NCI-H510A treated with DMSO at 0.1 percent for 48 hours (cell line): ENCODE results near the gene HNRNPM.
A peak's percentile ranks its signal among the peaks of the same experiment; 100 is the strongest.

ENCODE experiments used
- DNase-seq: peaks from one replicate; lab custom pipeline; 2025; lab: John Stamatoyannopoulos, UW

Gene HNRNPM

DNA sequence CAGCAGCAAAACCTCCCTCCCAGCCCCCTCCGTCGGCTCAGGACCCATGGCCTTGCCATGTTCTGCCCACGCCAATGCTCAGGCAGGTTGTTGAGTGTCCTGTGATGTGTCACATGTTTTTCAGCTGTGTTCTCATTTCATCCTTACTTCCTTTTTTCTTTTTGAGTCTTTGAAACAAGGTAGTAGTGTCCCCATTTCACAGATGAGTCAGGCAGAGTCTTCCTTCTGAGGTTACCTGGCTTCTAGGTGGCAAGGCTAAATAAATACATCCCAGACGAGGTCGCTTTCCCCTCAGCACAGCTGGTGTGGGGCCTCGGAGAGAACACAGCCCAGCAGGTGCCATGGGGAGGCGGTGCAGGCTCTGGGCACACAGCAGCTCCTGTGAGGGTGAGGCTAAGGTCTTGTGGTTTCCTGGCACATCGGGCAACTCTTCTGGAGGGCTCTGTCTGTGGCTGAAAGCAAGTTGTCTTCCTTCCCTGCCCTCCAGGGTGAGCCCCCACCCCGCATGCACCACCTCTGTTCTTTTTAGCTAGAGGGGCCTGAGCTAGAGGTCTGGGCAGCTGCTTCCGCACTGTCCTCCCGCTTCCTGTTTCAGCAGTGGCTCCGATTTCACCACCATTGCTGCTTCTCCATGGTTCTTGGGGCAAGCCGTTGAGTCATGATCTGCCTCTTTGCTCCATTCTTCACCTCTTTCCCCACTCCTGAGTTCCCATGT lies 42.5 kb downstream of the HNRNPM start:
- no peak for DNase-seq

DNA sequence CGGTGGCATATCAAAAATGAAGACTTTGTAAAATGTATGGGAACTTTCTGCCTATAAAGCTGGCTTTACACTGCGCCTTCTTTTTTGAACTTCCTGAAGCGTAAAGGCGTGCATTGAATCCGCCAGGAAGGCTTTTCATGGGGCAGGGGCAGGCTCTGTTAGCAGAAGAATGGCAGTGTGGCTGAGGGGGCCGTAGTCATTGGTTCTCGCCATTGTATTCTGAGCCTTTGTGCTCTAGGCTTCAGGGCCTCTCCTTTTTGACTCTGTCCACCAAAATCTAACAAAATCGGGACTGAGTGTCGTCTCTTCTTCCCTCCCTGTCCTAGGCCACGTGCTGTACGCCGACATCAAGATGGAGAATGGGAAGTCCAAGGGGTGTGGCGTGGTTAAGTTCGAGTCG lies 43.6 kb downstream of the HNRNPM start:
- no peak for DNase-seq

DNA sequence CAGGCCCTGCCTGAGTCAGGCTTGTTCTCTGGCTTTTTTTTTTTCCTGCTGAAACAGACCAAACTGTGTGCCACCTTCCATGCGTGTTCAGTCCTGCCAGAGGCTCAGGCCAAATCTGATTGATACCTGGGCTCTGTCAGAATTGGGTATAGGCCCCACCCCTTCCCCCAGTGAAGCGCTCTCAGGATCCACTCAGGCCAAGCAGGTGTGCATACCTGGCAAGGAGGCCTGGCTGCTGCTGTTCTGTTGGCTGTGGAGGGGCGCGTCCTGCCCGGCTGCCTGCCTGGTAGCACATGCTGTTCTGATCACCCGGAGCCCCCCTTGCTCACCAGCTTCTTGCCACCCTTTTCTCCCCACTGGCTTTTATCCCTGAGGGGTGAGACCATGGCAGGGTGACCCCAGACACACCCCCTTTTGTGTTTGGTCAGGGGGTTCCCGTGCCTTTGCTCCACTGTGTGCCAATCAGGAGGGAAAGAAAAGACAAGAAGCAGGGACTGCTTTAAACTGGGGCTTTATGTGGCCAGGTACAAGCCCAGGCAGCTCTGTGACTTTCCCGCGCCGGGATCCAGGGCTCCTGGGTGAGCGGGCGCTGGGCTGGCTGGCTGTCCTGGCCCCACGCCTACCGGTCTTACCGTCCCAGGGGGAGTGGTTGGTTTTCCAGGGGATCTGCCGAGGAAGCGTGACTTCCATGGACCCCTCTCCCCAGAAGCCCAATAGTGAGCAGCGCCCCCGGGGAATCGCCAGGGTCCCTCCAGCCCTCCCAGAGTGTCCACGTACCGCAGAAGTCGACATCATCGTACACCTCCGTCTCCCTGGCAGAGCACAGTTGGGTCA lies 45.0 kb downstream of the HNRNPM start:
- DNase-seq, result peak; percentile 52

DNA sequence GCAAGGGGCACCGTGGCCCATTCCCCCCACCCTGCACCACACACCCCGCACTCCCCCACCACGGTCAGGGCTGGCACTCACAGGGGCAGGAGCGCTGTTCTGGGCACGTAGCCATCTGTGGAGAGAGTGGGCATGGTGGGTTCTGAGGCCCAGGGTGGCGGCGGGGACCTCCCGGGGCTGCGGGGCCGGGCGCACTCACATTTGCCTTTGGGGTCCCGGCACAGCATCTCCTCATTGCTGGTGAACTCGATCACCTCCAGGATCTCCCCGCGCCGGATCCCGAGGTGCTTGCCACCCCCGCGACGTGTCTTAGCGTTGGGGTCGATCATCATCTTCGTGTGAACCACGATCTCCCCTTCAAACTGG lies 45.6 kb downstream of the HNRNPM start:
- DNase-seq, result no peak

DNA sequence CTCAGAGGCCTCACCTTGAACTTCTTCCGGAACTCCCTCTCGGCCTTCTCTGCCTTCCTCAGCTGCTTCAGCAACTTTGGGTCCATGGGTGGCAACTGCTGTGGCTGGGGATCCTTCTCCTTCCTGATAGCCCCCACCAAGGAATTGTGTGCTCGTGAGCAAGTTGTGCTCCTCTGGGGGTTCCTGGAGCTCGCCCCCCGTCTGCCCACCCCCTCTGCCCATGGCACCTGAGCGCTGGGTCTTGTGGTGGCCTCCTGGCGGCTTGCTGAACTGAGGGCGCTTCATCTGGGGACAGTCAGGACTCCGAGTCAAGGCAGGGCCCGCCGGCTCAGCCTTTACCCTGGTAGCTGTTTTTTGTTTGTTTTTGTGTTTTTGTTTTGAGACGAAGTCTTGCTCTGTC lies 46.1 kb downstream of the HNRNPM start:
- DNase-seq, result no peak

DNA sequence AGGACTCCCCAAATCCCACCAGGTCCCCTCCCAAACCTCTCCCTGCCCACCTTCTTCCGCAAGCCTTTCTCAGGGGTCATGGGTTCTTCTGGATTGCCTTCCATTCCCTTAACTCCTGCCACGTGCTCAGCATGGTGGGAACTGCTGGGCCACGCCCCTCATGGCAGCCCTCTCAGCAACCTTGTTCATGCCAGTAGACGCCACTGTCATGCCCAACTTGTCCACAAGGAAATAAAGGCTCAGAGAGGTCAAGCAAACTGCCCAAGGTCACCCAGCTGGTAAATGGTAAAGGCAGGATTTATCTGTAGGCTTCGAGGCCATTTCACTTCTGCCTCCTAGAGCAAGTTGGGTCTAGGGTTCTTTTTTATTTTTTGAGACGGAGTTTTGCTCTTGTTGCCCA lies 46.8 kb downstream of the HNRNPM start:
- DNase-seq, result no peak

DNA sequence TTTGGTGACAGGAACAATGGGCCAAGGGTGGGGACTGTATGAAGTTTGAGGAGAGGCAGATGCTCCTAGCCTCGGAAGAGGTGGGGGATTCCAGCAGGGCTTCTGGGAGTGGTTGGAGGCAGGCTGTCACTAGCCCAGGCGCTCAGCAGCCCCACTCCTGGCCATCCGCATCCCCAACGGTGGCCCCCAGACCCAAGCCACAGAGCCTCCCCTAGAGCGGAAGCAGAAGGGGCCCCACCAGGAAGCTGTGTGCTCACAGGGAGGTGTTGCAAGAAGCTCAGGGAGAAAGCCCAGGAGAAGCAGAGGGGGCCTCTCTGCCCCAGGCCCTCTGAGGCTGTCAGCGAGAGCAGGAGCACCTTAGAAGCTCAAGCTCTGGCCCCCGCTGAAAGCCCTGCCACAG lies 49.4 kb downstream of the HNRNPM start:
- no peak for DNase-seq

DNA sequence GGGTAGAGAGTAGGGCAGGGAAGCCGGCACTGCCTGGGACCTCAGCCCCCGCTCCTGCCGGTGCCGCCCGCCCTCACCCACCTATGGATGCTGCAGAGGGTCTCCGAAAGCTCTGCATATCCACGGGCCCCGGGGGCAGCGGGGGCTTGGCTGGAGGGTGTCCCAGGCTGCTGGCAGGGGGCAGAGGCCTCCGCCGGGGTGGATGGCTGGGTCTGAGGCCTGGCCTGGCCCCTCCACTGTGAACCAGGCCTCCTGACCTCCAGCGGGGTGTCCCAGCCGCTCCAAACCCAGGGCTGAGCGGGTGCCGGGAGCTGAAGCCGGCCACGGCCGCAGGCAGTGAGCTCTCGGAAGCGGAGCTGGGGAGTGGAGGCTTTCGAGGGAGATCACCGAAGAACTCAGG lies 53.5 kb downstream of the HNRNPM start:
- no peak for DNase-seq

DNA sequence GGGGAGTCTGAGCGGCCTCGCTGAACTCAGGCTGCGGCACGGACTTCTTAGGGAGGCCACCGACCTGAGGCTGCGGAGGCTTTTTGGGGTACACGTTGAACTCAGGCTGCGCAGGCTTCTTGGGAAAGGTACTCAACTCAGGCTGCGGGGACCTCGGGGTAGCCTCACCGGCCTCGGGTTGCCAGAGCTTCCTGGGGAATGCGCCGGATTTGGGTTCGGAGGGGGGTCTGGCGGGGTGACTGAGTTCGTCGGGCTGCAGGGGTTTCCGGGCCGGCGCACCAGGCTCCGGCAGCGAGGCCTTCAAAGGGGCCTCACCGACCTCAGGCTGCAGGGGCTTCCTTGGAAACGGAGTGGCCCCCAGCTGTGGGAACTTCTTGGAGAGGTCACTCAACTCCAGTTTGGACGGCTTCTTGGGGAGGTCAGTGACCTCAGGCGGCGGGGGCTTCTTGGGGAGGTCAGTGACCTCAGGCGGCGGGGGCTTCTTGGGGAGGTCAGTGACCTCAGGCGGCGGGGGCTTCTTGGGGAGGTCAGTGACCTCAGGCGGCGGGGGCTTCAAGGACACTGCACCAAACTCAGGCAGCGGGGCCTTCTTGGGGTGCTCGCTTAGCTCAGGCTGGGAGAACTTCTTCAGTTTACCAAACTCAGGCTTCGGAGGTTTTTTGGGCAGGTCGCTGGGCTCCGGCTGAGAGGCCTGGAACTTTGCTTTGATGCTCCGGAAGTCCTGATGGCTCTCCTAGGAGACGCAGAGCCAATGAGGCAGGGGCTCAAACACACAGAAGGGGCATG lies 54.5 kb downstream of the HNRNPM start:
- DNase-seq, result no peak

DNA sequence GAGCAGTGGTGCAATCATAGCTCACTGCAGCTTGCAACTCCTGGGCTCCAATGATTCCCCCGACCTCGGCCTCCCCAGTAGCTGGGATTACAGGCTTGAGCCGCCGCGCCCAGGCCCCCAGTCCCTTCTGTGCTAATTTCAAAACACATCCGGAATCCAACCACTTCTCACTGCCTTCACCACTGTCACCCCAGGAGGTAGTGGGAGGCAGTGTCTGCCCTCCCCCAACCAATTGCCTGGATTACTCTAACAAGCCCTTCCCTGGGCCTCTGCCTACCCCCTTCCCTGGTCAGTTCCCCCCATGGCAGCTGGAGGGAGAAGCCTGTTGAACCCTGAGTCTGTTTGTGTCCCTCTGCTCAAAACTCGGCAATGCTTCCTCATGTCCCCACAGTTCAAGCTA lies 55.4 kb downstream of the HNRNPM start:
- DNase-seq, result no peak

DNA sequence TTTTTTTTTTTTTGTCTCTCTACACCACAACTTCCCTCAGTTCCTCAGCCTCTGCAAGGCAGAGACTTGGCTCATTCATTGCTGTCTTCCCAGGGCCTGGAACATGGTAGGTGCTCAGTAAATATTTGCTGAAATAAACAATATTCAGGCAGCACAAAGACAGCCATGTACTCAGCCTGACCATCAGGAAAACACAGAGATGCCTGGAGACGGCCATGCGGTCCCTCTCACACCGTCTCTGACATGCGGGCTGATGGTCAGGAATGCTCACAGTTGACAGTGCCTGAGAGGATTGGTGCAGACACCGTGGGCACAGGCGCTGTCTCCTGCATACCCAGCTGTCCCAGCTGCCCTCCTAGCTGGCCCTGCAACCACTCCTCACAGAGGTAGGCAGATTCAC lies 56.7 kb downstream of the HNRNPM start:
- no peak for DNase-seq

DNA sequence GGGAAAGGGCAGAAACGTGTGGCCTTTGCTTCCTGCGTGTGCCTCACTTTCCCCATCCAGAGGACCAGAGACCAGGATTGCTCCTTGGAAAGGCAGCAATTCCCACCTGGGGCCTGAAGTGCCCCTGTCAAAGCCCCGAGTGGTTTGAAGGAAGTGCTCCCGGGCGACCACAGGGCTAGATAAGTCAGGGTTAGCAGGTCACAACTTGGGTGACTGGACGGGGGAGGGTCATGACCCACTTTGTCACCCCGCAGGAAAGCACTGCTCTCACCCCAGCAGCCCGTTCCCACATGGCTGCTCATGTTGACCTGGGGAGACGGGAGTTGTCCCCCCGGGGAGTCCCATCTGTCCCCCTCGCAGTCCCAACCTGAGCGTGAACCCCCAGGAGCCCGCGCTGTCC lies 57.2 kb downstream of the HNRNPM start:
- no peak for DNase-seq

DNA sequence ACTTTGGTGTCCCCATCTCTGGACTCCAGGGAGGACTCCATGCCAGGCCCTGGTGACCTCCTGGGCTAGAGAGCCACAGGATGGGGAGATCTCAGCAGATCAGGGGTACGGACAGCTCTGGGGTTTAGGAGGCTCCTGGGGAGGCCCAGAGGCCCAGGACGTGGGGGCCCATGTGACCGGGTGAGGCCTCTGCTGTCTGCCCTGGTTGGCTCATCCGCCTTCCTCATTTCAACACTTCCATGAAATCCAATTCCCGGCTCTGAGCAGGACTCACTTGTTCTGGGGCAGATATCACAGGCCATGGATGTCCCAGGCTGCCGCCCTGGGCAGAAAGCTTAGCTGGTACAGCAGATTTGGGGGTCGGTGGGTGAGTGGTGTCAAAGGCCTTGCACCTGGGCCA lies 58.7 kb downstream of the HNRNPM start:
- DNase-seq, result no peak

DNA sequence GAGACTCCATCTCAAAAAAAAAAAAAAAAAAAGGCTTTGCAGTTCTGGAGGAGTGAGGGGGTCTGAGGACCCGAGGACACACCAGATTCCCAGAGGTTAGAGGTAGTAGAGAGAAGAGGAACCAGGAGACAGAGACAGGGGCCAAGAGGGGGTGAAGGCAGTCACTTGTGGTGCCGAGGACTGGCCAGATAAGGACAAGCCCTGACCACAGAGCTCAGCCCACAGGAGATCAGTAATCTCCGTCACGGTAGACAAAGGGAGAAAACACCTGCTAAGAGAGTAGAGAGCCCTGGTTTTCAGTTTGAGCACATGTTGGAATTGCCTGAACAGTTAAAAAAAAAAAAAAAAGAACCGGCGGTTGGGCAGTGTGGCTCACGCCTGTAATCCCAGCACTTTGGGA lies 59.4 kb downstream of the HNRNPM start:
- no peak for DNase-seq

DNA sequence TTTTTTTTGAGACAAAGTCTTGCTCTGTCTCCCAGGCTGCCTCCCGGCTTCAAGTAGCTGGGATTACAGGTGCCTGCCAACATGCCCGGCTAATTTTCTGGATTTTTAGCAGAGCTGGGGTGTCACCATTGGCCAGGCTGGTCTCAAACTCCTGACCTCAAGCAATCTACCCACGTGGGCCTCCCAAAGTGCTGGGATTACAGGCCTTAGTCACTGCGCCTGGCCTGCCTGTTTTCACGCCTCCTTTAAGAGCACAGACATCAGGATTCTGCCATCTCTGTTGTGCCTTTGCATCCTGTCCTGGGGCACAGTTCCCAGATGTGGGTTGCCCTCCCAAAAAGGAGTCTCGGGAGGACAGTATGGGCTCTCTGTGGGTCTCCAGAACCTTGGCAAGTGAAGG lies 60.1 kb downstream of the HNRNPM start:
- no peak for DNase-seq

DNA sequence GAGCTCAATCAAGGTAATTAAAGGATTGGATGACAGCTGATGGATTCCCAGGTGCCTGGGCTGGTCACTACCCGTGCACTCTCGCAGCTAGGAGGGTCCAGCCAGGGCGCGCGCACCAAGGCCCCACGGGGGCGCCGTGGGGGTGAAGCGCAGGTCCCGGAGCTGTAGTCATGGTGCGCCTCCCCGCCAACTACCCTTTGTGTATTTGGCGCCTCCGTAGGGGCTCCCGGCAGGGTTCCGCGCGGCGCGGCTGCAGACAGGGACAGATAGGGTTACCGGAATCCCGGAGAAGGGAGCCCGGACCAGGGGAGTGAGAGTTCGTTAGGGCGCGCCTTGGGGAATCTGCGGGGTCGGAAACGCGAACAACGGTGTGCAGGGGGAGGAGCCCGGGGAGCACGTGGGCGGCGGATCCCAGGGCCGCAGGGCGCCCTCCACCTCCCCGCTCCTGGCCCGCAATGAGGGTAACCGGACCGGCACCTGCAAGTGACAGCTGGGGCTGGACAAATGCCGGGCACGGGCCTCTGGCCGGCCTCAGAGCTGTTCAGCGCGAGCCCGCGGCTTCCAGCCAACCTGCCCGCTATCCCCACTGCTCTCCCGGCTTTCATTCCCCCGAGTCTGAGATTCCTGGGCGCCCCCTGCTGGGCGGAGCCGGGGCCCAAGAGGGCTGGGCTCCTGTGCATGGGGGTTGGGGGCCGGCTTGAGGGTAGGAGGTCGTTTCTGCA lies 61.1 kb downstream of the HNRNPM start:
- peak; percentile 62 for DNase-seq

DNA sequence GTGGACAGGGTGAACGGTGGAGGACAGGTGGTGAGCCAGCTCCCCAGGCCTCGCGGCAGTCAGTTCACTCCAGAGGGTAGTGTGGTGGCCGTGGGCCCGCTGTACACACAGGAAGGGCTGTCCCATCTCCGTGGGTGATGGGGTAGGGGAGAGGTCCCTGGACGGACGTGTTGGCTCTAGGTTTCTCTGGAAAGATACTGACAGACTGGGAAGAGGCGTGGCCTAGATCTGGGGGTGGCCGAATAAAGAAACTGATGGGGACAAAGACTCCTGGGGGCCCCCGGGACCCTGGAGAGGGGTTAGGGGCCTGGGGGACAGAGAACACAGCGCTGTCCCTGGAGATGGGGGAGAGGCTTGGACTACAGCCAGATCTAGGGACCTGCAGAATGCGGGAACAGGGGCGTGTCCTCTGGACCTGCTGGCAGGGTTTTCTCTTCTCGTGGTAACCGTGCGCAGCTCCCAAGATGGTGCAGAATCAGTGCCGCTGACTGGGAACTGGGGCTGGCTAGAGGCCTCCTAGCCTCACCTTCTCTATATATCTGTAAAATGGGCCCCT lies 61.7 kb downstream of the HNRNPM start:
- DNase-seq, result peak; percentile 55

DNA sequence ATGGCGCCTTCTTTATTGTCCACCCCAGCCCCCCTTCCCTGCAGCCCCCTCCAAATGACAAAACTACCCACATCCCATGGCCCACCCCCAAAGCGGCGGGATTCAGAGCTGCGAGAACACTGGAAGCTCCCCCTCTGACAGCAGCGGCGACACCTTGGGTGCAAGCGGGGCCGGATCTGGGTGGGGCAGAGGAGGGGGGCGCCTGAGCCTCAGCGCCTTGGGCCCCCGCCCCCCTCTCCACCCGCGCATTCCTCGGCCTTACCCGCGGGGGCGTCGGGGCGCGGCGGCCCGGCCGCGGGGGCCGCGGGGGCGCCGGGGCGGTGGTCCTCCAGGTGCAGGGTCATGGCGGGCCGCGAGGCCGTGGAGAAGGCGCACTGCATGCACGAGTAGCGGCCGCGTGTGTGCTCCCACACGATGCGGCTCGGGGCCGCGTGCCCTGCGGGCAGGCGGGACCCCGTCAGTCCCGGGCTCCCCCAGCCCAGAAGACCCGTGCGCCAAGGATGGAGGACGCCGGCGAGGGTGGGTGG lies 65.9 kb downstream of the HNRNPM start:
- DNase-seq, result no peak

DNA sequence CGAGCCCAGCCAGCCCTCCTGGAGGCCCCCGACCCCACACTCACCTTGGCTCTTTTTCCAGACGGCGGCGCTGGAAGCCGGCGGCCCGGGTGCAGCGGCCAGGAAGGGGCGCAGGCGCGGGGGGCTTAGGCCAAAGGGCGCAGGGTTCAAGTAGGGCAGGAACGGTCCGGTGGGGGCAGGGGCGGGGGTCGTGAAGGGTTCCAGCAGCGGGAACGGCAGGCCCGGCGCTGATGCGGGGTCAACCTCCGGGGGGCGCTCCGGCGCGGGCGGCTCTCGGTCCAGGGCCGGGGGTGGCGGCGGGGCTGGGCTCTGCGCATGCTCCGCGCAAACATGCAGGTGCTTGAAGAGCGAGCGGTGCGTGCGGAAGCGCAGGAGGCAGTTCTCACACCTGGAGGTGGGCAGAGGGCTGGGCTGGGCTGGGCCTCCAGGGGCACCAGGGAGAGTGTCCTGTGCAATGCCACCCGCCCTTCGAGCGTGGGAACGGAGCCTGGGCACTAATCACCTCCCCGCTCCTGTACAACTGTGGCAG lies 66.9 kb downstream of the HNRNPM start:
- no peak for DNase-seq

DNA sequence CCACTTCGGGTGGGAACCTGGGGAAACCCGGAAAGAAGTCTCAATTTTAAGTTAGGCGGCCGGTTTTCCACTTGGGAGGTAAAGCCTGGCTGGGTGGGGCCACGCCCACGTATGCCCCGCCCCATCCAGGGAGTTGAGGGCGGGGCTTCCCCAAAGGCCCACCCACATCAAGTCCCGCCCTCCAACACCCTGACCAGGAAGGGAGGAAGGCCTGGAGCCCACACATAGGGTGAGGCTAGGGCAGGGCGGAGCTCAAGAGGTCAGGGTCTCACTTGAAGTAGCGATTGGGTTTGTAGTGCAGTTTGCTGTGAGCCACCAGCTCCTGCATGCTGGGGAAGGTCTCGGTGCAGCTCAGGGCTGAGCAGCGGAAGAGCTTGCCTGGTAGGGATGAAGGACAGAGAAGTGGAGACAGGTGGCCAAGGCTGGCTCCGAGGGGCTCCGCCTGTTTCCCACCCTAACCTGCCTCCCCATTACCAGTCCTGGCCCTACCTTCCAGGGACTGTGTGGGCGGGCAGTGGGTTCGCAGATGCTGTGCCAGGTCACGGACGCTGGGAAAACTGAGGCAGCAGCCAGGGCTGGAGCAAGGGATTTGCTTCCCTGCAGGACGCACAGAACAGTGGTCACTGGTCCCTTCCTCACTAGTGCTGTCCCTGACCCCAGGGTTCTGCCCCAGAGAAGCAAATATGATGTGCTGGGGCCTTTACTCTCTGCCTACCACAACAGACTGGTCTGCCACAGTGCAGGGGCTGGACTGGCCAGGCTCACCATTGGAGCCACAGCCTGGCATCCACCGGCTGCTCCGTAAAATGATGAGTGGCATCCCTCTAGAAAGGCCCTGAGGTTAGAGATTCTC lies 67.6 kb downstream of the HNRNPM start:
- no peak for DNase-seq
